Sciatic nerve (tissue), 2 donors: Measurements from ENCODE around the gene ASPDH. TPM values are rescaled to one million over a fixed set of nuclear protein-coding genes. Genes with fewer than 3 reads are reported as not detected.
"Not testable (repeated sequence)": the region's sequence is repeated elsewhere in the genome, so short reads cannot be mapped to it uniquely, and the experiment has no call there.

ENCODE experiments used
- ATAC-seq: fragments of 200-7000 bp; cut with Tn5 transposase; one replicate; pipeline ENCODE4 v1.9.1; 2020; ENCODE audit warnings: mild to moderate bottlenecking, moderate library complexity
- DNase-seq: peaks from one replicate; pipeline ENCODE4 v3.0.0-alpha.2; 2020; ENCODE audit warnings: low spot score
- intact Hi-C: fragments of 100-400 bp; cut with DNase I; formaldehyde crosslinking; loops from one replicate; pipeline ENCODE4 v1.14.2; 2022
- total RNA-seq: library from RNA; stranded (reverse); fragmentation: NEBNext Ultra II Directional; extraction: Animal tissue kit (Norgen Biotek cat#: 25700); gene quantifications from one replicate; pipeline ENCODE4 v1.2.1, GENCODE V29; 2021
- donor health status: DM: no; HTN: no; CAD: no.
- donor health status: DM: no; HTN: no; CAD: no.

Gene ASPDH
- total RNA-seq, 1 donor from 2014 or later = not detected

DNA sequence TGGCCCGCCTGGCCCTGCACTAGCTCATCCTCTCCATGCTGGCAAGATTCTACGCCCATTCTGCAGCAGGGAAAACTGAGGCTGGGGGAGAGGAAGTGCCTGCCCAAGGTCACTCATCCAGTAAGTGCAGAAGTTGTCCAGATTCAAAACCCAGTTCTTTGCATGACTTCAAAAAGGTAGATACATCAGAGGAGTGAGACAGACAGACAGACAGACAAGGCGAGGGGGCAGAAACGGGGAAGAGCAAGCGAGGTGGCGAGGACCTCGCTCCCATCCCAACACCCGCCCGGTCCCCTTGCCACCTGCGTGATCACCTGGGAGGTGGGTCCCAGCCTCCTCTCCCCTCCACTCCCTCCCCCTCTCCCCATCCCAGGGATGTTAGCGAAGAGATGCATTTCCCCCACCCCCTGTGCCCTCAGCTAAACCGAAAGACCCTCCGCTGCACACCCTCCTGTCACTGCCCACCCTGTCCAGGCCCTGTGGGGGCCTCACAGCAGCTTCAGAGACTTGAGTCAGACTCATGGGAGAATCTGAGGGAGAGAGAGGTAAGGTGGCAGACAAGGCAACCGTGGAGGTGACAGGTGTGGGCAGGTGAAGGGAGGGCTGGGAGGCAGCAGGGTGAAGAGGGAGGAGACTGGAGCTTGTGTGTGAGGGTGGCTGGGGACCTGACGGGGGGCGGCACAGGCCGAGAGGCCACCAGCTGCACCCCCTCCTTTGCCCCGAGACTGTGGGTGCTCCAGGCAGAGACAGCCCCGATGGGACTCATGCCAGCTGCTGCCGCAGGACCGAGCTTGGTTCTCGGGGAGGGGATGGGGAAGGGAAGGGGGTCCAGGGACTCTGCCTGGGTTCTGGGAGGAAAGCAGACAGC lies 35.6 kb upstream of the ASPDH start:
- DNase-seq (no peak), ATAC-seq (no peak)
- intact Hi-C loops = no loop called here

DNA sequence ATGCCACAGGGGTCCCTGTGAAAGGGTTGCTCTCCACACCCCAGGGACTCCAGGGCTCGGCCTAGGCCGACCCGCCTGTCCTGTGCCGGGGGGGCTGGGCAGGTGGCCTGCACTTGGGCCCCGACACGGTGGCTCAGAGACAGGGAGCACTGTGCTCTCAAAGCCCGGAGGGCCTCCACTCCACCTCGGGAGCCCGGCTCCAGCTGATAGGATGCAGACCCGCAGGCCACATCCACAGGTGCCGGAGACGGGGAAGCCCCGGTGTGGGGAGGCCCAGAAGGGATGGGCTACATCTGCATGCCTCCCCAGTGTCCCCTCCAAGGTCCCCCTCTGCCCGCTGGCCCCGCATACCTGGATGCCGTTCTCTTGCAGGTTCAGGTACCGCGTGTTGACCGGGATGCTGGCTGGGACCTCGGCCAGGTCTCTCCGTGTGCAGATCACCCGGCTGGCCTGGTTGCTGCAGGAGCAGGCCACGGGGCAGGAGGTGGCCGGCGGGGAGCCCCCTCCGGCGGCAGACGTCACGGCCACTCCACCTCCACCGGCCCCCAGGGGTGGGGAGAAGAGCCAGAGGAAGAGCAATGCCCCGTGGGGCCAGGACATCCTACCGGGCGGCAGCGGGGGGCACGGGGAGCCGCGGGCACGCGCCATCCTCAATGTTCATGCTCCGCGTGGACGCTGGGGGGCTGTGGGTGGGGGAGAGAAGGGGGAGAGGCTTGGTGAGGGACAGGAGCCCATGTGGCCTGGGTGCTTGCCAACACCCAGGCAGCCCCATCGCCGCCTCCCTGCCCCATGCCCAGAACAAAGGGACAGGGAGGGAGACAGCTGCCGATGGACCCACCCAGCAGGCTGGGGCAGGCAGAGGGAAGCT lies 34.7 kb upstream of the ASPDH start:
- intact Hi-C loops = no loop called here
- DNase-seq (no peak), ATAC-seq (no peak)

DNA sequence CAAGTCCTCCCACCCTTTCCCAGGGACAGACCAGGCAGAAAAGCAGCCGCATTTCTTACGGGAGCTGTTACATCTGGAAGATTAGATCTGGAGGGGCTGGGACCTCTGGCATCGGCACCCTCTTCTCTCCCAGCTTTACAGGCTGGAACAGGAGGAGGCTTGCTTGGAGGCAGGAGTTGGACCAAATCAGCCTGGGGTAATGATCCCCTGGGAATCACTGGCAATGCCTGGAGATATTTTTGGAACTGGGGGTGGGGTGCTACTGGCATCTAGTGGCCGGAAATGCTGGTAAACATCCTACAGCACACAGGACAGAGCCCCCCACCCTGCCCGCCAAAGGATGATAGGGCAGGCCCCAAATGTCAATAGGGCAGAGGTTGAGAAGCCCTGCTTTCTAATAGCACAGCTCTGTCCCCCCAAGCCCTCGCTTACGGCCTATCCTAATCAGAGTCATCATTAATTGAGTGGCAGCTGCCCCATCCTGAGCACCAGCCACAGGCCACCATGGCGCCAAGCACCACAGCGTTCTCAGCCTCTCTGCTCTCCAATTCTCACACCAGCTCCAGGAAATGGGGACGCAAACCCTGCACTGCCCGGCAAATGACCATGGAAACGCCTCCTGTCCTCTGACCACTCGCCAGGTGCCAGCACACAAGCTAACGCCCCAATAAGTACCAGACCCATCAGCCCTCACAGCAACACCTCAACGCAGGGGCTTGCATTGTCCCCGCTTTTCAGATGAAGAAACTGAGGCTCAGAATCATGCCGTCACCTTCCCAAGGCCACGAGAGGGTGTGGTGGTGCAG lies 33.9 kb upstream of the ASPDH start:
- ATAC-seq = no peak

DNA sequence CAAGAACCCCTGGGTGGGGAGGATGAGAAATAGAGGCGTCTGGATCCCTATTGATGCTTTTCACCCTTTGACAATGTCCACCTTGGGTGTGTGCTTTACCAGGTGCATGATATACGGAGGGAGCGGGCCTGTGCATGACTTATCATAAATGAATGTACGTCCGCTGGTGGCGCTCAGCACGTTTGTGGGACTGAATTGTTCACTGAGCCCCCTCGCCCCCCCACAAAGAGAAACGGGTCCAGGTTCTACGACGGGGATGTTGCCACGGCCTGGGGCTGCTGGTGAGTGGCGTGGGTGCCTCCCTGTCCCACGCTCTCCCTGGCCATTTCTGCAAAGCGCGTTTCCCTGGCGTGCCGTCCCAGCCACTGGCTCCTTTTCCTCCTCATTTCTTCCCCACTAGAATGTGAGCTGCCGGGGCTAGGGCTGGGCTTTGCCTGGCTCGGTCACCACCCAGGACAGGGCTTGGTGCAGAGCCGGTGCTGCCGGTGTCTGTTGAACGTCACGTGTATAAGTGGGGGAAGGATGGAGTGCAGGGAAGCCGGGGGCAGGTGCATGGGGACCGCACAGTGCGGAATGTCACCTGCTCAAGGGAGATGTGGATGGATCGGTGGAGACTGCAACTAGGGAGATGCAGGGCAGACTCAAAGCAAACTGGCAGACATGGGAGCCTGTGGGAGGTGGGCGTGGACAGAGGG lies 33.0 kb upstream of the ASPDH start:
- DNase-seq = no peak
- no peak for ATAC-seq
- intact Hi-C loops = no loop called here

More for the DNA sequence above, 33.9 kb upstream of the ASPDH start:
- intact Hi-C loops = no loop called here
- DNase-seq = no peak

DNA sequence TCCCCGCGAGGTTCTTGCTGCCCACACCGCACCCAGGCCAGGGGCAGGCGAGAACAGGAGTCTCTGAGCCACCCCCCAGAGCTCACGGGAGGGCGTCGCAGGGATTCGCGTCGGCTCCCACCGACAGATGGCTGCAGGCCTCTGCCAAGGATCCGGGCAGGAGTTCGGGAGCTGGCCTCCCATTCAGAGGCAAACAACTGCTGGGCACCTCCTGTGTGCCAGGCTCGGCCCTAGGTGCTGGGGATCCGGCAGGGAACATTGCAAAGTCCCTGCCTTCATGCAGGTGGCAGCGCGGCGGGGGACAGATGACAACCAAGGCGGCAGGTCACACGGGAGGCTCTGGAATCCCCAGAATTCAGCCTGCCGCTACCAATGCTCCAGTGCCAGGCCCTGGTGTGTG lies 29.2 kb upstream of the ASPDH start:
- DNase-seq (no peak), ATAC-seq (no peak)
- intact Hi-C loops = no loop called here

DNA sequence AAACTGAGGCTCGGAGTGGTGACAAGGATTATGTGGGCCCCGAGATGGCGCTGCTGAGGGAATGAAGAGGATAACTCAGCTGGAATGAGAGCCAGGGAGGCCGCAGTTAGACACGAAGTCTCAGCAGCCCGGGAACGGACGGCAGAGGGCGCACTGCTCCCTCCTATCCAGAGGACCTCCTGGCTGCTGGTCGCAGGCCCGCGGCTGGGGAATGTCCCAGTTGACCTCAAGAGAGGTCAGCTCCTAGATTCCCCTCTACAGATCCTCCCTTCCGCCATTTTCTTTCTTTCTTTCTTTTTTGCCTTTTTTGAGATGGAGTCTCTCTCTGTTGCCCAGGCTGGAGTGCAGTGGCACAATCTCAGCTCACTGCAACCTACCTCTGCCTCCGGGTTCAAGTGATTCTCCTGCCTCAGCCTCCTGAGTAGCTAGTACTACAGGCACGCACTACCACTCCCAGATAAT lies 24.1 kb upstream of the ASPDH start:
- intact Hi-C loops = no loop called here
- ATAC-seq (peak; percentile 66), DNase-seq (peak; percentile 80)

DNA sequence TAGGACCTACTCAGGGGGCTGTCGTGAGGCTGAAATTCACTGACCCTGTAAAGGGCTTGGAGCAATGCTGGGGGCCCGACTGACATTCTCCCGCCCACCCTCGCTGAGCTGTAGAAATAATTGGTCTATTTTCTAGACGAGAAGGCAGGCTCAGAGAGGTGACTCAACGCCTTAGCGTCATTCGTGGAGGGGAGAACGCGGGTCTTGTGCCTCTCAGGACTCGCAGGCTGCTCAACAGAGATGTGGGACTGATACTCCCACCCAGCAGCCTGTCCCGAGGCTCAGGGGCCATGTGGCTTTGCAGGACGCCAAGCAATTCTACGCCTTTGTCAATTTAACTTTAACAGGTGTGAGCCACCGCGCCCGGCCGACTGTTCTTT lies 23.6 kb upstream of the ASPDH start:
- no peak for DNase-seq
- ATAC-seq = no peak
- intact Hi-C loops = no loop called here

DNA sequence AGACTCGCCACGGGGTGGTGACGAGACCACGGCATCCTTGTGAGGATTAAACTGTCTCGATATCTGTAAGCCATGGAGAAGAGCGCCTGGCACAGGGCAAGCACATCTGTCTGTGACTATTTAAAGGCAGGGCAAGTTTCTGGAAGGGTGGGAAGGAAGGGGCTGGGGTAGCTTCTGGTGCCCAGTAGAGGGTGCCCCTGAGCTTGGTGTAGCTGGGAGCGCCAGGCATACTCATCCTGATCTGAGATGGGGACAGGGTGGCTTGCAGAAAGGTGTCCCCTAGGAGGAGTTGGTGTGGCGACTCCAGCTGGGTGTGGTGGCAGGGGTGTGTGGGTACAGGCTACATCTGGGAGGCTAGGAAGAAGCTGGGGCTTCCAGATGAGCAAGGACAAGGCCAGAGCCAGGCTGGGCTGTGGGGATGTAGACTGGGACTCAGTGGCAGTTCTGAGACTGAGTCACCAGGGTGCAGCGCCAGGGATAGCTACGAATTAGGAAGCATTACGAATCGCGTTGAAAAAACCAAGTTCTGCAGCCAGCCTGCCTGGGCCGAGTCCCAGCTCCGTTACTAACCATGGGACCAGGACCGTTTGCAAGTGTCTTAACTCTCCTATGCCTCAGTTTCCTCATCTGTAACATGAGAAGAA lies 23.1 kb upstream of the ASPDH start:
- DNase-seq (no peak), ATAC-seq (no peak)
- intact Hi-C loops = no loop called here

DNA sequence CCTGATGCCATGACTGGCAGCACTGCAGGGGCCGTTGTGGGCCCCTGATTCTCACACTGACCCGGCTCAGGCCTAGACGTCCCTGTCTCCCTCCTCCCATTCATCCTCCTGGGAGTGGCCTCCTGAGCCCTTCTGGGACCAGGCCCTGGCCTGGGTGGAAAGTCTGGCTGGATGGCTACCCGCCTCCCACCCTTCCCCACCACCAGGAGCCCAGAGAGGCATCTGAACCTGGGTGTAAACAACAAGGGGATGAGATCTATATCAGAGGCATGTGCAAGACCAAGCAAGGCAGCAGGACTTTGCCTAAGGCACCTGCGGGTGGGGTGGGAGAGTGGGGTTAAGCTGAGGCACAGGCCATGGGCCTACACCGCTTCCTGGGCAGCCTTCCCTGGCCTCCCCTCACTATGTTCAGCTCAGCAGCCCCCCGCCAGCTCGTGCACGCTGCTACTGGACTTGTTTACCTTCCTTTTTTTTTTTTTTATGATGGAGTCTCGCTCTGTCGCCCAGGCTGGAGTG lies 22.0 kb upstream of the ASPDH start:
- ATAC-seq (no peak), DNase-seq (no peak)
- intact Hi-C loops = no loop called here

DNA sequence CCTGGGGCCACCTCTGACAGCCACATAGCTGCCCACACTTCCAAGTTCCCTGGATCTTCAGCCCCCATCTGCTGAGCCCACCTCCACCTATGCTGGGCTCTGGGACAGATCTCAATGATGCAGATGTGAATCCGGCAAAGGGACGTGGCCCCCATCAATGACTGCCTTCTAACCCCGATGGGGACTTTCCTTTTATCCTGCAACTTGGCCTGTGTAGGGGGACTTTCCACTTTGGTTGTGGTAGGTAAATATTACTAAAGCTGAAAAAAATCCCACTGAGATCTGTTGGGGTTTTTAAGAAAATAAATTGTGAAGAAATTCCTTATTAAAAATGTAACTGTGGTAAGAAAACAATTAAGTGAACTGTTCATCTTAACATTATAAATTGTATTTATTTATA lies 20.8 kb upstream of the ASPDH start:
- ATAC-seq (no peak), DNase-seq (no peak)
- intact Hi-C loops = no loop called here

DNA sequence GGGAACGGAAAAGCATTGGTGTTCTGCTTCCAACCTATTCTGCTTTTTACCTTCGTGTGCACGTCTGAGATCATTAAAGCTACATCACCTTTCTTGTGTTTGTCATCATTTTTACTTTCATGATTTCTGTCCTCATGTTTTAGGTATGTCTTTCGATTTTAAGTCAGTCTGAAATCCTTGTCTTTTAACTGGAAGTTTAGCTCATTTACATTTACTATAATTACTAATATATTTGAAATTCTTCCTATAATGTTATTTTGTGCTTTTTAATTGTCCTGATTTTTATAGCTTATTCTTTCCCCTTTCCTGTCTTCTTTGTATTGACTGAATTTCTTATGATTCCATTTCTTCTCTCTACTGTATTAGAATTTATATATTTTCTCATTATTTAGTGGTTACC lies 19.2 kb upstream of the ASPDH start:
- DNase-seq = no peak
- intact Hi-C loops = no loop called here
- ATAC-seq = no peak

DNA sequence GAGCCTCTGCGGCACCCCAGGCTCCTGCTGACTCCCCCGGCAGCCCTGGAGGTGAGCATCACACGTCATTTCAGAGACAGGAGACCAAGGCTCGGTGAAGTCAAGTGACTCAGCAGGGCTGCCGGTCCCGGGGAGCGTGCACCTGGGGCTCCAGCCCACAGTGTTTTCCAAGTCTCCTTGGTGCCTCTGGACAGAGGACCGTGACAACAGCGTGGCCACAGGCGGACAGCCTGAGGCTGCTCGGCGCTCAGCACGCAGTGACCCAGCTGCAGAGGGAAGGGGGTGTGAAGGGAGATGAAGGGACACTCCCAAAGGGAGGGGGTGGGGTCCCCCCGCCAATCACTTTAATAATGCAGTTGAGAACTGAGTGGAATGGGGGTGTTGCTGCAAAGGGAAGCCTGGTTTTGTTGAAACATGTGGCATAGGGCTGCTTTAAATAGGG lies 17.5 kb upstream of the ASPDH start:
- ATAC-seq (no peak), DNase-seq (no peak)
- intact Hi-C loops = no loop called here

DNA sequence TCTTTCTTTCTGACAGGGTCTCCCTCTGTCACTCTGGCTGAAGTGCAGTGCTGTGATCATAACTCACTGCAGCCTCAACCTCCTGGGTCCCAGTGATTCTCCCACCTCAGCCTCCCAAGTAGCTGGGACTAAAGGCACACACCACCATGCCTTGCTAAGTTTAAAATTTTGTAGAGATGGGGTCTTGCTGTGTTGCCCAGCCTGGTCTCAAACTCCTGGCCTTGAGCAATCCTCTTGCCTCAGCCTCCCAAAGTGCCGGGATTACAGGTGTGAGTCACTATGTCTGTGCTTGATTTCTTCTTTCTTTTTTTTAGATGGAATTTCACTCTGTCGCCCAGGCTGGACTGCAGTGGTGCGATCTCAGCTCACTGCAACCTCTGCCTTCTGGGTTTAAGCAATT lies 14.3 kb upstream of the ASPDH start:
- intact Hi-C loops, ATAC-seq, DNase-seq: not testable (repeated sequence)

DNA sequence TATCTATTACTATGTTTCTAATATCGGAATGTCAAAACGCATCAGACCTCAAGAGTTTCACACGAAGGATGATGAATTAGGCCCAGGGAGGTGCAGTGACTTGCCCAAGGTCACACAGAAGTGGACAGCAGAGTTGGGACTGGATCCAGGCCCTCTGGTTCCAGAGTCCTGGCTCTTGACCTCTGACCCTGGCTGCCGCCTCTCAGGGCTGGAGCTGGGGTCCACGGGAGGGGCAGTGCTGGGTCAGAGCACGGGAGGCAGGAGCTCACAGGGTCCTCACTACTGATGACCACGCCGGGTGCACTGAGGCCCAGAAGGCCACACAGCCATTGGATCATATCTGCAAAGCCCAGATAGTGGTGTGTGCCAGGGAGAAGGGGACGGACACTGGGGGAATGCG lies 9.2 kb upstream of the ASPDH start:
- ATAC-seq (no peak), DNase-seq (no peak)
- intact Hi-C loops = no loop called here

DNA sequence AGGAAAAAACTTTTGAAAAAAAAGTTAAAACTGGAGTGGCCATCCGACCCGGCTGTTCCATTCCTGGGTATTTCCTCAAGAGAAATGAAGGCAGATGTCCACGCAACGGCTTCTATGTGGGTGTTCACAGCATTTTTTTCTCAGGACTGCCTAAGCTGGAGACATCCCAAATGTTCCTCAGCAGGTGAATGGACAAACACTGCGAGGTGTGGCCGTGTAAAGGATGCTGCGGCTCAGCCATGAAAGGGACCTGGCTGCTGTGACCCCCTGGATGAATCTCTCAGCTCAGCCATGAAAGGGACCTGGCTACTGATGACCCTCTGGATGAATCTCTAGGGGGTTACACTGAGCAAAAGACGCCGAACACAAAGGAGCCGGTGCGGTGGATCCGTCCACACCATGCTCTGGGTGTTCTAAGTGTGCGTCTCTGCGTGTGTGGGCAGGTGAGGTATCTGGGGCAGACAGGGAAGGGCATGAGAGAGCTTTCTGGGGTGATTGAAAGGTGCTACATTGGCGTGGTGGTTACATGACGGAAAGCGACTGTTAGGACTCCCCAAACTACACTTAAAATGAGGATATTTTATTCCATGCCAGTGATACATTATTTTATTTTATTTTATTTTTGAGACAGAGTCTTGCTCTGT lies 7.2 kb upstream of the ASPDH start:
- DNase-seq = no peak

DNA sequence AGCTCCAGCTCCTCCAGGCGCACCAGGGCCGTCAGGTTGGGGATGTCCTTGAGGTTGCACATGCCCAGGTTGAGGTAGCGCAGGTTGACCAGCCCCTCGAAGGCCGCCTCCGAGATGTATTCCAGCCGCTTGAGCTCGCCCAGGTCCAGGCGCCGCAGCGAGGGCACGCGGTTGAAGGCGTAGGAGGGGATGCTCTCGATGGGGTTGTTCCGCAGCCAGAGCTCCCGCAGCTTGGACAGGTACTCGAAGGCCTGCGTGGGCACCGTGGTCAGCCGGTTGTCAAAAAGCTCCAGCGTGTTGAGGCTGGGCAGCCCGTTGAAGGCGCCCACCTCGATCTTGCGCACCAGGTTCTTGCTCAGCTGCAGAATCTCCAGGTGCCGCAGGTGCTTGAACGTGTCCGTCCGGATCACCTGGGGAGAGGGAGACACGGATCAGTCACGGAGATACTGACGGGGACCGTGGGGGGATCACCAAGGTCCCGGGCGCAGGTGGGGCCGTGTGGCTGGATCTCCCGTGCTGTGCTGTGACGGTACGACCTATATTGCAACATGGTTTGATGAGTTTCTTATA lies 5.4 kb upstream of the ASPDH start:
- DNase-seq (no peak), ATAC-seq (no peak)
- intact Hi-C loops = no loop called here

More for the DNA sequence above, 7.2 kb upstream of the ASPDH start:
- intact Hi-C loops = no loop called here
- no peak for ATAC-seq
